AG04450 (cell line): Measurements from ENCODE around the gene PDSS1. TPM values are rescaled to one million over a fixed set of nuclear protein-coding genes. Genes with fewer than 3 reads are reported as not detected.
"Not testable (repeated sequence)": the region's sequence is repeated elsewhere in the genome, so short reads cannot be mapped to it uniquely, and the experiment has no call there.

Experiments used
- CTCF ChIA-PET: fragments of 300-600, 350-600 bp; formaldehyde crosslinking; extraction: SDS; loops from one replicate; lab custom pipeline; 2022; ENCODE audit warnings: antibody characterized with exemption, inconsistent platforms; lab: Charles Lee
- POLR2A ChIA-PET: fragments of 350-600 bp; formaldehyde crosslinking; extraction: SDS; loops from one replicate; lab custom pipeline; 2021; ENCODE audit warnings: antibody characterized with exemption, inconsistent platforms; lab: Yijun Ruan, JAX
- DNase-seq: peaks from one replicate; pipeline ENCODE4 v3.0.0-alpha.2; 2011; ENCODE audit warnings: low read depth, low spot score
- H3K27ac ChIP-seq: one replicate; pipeline ENCODE4 v1.5.1; 2012; ENCODE audit warnings: low read depth, low read length, control low read depth
- H3K27me3 ChIP-seq: one replicate; pipeline ENCODE4 v1.6.0; 2012; ENCODE audit warnings: low read length; ENCODE audit not compliant: control insufficient read depth, insufficient read depth
- H3K4me3 ChIP-seq: 2 replicates; pipeline ENCODE4 v1.5.1; 2011; ENCODE audit warnings: mild to moderate bottlenecking, low read depth, low read length, control low read depth
- H3K9me3 ChIP-seq: 2 replicates; pipeline ENCODE4 v1.5.1; 2012; ENCODE audit warnings: low read length; ENCODE audit not compliant: control insufficient read depth, insufficient read depth
- polyA plus RNA-seq: library from polyadenylated mRNA; depleted of rRNA; stranded (reverse); fragments of >200 nt; gene quantifications from 2 replicates; pipeline ENCODE4 v1.2.3, GENCODE V29; 2011; rRNA removed
- small RNA-seq: library from RNA; depleted of rRNA; stranded (forward); fragments of <200 nt; gene quantifications from one replicate; pipeline ENCODE3, GENCODE V24; 2012; ENCODE audit warnings: low read depth; ENCODE audit not compliant: insufficient read length
- TF ChIP-seq, protein P1 (sequence below): IDR thresholded peaks from 2 replicates; pipeline ENCODE4 v1.5.1; 2011; ENCODE audit warnings: low read depth, low read length, control low read depth, inconsistent platforms

PDSS1 gene
- polyA plus RNA-seq, 1 experiment, result 10.4 TPM

DNA sequence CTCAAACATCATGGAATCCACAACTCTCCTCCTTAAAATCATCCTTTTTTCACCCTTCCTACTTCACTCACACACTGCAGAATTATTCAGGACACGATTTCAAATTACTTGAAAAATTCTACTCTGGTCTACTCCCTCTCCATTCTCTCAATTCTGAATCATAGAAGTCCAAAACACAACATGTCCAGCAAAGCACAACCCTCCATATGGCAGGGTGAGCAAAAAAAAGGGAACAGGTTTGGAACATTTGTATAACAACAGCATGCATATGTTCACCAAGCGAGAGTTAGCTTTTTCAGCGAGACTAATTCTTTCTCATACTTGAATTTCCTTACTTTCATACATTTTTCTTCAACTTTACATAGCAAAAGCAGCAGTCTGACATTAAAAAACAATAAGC, 89.9 kb downstream of the PDSS1 start:
- no peak overlapping the region for H3K4me3 ChIP-seq
- no peak overlapping the region for H3K27ac ChIP-seq
- TF ChIP-seq, protein P1, sequence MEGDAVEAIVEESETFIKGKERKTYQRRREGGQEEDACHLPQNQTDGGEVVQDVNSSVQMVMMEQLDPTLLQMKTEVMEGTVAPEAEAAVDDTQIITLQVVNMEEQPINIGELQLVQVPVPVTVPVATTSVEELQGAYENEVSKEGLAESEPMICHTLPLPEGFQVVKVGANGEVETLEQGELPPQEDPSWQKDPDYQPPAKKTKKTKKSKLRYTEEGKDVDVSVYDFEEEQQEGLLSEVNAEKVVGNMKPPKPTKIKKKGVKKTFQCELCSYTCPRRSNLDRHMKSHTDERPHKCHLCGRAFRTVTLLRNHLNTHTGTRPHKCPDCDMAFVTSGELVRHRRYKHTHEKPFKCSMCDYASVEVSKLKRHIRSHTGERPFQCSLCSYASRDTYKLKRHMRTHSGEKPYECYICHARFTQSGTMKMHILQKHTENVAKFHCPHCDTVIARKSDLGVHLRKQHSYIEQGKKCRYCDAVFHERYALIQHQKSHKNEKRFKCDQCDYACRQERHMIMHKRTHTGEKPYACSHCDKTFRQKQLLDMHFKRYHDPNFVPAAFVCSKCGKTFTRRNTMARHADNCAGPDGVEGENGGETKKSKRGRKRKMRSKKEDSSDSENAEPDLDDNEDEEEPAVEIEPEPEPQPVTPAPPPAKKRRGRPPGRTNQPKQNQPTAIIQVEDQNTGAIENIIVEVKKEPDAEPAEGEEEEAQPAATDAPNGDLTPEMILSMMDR, result no peak
- H3K9me3 ChIP-seq, result no peaks in the 10 kb centered on the region
- POLR2A ChIA-PET, result no interaction called here
- CTCF ChIA-PET, result interaction anchor here (0.7 kb wide), 1 partner anchor 27 kb away, joined by 3 read pairs; no protein-coding TSS in a partner anchor
- no peak for DNase-seq
- no peaks in the 10 kb centered on the region for H3K27me3 ChIP-seq

DNA sequence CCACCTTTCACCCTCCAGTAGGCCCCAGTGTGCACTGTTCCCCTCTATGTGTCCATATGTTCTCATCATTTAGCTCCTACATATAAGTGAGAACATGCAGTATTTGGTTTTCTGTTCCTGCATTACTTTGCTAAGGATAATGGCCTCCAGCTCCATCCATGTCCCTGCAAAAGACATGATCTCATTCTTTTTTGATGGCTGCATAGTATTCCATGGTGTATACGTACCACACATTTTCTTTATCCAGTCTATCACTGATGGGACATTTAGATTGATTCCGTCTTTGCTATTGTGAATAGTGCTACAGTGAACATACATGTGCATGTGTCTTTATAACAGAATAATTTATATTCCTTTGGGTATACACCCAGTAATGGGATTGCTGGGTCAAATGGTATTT, 92.3 kb downstream of the PDSS1 start:
- H3K27me3 ChIP-seq, H3K9me3 ChIP-seq, CTCF ChIA-PET, DNase-seq, H3K27ac ChIP-seq, POLR2A ChIA-PET, H3K4me3 ChIP-seq: not testable (repeated sequence)

DNA sequence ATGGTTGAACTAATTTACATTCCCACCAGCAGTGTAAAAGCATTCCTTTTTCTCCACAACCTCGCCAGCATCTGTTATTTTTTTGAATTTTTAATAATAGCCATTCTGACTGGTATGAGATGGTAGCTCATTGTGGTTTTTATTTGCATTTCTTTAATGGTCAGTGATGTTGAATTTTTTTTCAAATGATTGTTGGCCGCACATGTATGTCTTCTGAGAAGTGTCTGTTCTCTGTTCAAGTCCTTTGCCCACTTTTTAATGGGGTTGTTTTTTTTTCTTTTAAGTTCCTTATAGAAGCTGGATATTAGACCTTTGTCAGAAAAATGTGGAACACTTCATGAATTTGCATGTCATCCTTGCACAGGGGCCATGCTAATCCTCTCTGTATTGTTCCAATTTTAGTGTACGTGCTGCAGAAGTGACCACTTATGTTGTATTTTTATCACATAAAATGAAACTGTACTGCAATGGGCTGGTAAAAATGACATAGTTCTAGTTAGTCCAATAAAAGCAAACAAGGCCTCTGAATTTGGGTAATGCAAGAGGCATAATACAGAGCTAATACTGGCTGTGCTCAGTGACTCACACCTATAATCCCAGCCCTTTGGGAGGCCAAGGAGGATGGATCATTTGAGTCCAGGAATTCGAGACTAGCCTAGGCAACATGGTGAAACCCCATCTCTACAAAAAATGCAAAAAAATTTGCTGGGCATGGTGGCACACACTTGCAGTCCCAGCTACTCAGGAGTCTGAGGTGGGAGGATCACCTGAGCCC, 92.9 kb downstream of the PDSS1 start:
- POLR2A ChIA-PET, result no interaction called here
- H3K4me3 ChIP-seq, result no peak overlapping the region
- TF ChIP-seq, protein P1, result no peak
- no peaks in the 10 kb centered on the region for H3K27me3 ChIP-seq
- no peaks in the 10 kb centered on the region for H3K9me3 ChIP-seq
- no peak for DNase-seq
- CTCF ChIA-PET, result interaction anchor here (0.6 to 1.5 kb wide), 5 partner anchors 10 to 92 kb away, joined by 3 to 11 read pairs (median 3); no protein-coding TSS in a partner anchor
- H3K27ac ChIP-seq, result no peak overlapping the region

DNA sequence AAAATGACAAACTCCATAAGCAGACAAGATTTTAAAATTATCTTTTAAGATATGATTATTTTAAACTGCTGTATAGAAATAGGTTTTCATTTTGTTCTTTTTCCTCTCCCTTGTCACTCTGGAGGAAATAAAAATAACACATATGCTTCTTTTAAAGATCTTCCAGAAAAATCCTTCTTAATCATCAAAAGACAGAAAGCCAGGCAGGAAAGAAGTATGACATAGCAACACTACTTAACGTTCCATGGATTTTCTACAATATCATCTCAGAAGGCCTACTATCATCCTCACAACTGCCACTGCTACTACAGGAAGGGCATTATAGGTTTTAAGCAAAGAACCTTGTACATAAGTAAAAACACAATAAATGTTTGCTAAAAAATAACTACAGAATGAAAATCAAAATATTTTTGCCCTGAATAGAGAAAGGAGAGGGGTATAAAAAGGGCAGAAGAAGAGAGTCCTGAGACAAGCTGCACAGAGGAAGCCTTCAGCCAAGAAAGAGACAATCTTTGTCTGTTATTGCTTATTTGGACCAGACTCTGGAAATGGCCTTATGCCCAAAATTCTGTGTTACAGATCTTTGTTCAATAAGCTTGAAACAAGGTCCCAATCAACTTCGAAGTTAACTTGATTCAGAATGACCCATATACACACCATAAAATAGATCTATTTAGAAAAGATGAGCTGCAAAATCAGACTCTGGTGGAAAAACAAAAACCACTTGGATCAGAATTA, 95.4 kb downstream of the PDSS1 start:
- POLR2A ChIA-PET, result no interaction called here
- no peaks in the 10 kb centered on the region for H3K27me3 ChIP-seq
- no peak overlapping the region for H3K4me3 ChIP-seq
- H3K9me3 ChIP-seq, result peaks cover 4% of the 10 kb centered on the region; the same call in 1 of the 2 replicates
- TF ChIP-seq, protein P1, result no peak
- DNase-seq, result no peak
- CTCF ChIA-PET, result interaction anchor here (1.5 kb wide), 1 partner anchor 12 kb away, joined by 3 read pairs; no protein-coding TSS in a partner anchor
- H3K27ac ChIP-seq, result no peak overlapping the region

Small RNA genes within 50 kb of the gene (small RNA-seq; reads per million reads assigned to genes)
- gene RF00191 (not detected), gene RNU6-946P (not detected)

Other genes with a start within 250 kb of the PDSS1 start
- 51.1 and 64.2 TPM in 2 replicates for gene ABI1, start 163.3 kb downstream of the PDSS1 start, polyA plus RNA-seq